ENCODE data around the gene TM9SF4.
A peak's percentile ranks its signal among the peaks of the same experiment; 100 is the strongest.

TM9SF4 gene, protein sequence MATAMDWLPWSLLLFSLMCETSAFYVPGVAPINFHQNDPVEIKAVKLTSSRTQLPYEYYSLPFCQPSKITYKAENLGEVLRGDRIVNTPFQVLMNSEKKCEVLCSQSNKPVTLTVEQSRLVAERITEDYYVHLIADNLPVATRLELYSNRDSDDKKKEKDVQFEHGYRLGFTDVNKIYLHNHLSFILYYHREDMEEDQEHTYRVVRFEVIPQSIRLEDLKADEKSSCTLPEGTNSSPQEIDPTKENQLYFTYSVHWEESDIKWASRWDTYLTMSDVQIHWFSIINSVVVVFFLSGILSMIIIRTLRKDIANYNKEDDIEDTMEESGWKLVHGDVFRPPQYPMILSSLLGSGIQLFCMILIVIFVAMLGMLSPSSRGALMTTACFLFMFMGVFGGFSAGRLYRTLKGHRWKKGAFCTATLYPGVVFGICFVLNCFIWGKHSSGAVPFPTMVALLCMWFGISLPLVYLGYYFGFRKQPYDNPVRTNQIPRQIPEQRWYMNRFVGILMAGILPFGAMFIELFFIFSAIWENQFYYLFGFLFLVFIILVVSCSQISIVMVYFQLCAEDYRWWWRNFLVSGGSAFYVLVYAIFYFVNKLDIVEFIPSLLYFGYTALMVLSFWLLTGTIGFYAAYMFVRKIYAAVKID

DNA sequence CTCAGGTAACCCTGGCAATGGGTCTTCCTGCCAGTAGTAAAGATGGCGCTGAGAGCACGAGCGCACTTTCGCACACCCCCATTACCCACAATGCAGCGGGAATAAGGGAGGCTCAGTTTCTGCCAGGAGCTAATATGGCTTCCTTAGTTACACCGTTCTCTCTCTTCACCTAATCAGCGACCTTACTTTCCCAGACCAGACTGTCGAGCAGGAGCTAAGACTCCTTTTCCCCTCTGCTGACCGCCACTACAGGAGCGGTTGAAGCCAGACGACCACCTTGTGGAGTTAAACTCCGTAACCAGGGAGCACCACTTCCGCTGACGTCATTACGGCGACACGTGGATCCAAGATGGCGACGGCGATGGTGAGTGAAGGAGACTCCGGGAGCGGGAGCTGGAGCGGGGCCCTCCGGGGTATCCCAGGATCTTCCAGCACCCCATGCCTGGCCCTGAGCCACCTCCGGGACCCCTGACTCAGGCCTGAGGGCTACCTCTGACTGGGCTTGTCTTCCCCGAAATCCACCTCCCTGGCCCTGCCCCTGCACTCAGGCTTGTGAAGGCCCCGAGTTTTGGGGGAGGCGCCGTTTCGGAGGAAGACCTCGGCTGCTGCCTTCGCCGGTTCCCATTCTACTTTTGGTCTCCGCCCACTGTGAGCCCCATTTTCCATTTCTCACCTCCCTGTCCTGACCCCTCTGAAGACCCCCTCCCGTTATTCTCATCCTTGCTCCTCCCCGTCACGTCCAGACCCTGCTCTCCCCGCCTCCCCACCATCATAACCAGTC is at the start of gene TM9SF4:
Gene TM9SF4, plus strand, starts transcription at position 323 of the 781 bp plus-strand sequence. Its CDS starts 27 bp downstream, at position 350.
- DNase-seq (ENCODE audit: low spot score) = peak; percentile 95

DNA sequence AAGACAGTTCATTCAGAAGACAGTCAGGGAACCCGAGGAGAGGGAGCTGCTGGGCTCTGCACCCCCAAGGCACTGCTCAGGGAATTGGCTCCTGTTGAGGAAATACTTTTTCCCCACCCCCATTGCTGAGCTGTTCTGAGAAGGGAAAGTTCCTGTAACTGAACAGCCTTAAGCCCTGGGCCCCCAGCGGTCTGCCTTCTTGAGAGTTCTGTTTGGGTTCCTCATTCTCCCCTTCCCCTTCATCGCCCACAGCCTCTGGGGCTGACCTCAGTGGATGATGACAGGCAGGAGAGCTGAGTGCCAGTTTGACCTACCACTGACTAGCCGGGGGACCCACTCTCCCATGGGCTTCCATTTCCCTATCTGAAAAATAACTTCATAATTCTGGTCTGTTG is 46.7 kb upstream of the TM9SF4 start:
- peak; percentile 86 for DNase-seq (ENCODE audit: low spot score)

GRCh38 chr20:32063695-32064094 is 45.8 kb upstream of the TM9SF4 start:
- DNase-seq (ENCODE audit: low spot score) = no peak

- no peak for DNase-seq (ENCODE audit: low spot score)
Observed at GRCh38 chr20:32064667-32065066, 44.8 kb upstream of the TM9SF4 start.

- no peak for DNase-seq (ENCODE audit: low spot score)
Observed at GRCh38 chr20:32067234-32067821, 42.2 kb upstream of the TM9SF4 start.

GRCh38 chr20:32068174-32068573 is 41.3 kb upstream of the TM9SF4 start:
- DNase-seq (ENCODE audit: low spot score) = no peak

- DNase-seq (ENCODE audit: low spot score) = no peak
Observed at GRCh38 chr20:32069711-32070110, 39.8 kb upstream of the TM9SF4 start.

- DNase-seq (ENCODE audit: low spot score) = no peak
Observed at GRCh38 chr20:32070282-32070681, 39.2 kb upstream of the TM9SF4 start.

- DNase-seq (ENCODE audit: low spot score) = no peak
Observed at GRCh38 chr20:32070690-32071213, 38.8 kb upstream of the TM9SF4 start.

- DNase-seq (ENCODE audit: low spot score) = no peak
Observed at GRCh38 chr20:32071395-32072167, 37.9 kb upstream of the TM9SF4 start.

DNA sequence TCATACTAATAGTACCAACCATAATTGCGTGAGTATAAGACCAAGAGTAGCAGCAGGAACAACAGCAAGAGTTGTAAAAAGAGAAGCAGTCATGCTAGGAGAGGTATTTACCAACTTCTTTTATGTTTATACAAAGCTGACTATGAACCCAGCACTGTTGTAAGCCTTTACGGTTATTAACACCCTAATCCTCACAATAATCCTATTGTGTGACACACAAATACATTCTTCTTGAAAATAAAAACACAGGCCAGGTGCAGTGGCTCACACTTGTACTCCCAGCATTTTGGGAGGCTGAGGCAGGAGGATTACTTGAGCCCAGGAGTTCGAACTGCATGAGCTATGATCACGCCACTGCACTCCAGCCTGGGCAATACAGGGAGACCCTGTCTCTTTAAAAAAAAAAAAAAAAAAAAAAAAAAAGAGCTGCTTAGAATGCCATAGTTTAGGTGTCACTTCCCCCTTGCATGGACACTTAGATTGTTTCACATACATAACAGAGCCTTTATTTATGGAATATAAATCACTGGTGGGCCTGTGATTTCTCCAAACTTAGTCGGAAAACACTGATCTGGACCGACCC is 37.3 kb upstream of the TM9SF4 start:
- DNase-seq (ENCODE audit: low spot score) = no peak

DNA sequence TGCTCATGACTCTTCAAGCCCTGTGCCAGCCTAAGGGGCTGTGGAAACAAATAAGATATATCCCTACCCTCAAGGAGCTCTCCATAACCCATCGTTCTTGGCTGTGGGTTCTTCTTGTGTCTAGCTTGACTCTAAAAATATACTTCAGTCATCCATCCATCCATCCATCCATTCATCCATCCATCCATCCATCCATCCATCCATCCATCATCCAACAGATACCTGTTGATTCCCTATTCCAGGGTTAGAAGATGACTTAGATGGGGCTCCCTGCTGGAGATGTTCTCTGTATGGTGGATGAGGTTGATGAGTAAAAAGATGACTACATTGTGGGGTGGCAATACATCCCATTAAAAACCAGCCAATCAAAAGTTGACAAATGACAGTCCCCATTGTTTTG is 34.0 kb upstream of the TM9SF4 start:
- no peak for DNase-seq (ENCODE audit: low spot score)

- DNase-seq (ENCODE audit: low spot score) = peak; percentile 50
Observed at GRCh38 chr20:32077190-32077589, 32.3 kb upstream of the TM9SF4 start.

GRCh38 chr20:32078322-32078721 is 31.2 kb upstream of the TM9SF4 start:
- no peak for DNase-seq (ENCODE audit: low spot score)

GRCh38 chr20:32078791-32079190 is 30.7 kb upstream of the TM9SF4 start:
- DNase-seq (ENCODE audit: low spot score) = peak; percentile 44

DNA sequence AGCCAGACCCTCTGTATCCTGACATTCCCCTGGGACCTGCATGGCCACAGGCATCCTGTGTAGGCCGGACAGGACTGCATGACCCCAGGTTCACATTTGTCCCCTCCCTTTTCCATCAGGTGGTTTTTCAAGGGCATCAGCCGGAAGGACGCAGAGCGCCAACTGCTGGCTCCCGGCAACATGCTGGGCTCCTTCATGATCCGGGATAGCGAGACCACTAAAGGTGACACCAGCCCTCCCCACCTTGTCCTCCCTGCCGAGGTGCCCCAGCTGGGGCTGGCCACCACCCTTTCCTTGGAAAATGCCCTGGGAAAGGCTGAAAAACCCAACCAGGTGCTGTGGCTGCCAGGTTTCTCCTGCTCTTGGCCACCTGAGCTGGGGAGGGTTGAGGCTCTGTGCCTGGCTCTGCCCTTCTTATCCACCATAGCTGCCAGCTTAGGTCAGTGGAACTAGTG is 29.8 kb upstream of the TM9SF4 start:
- no peak for DNase-seq (ENCODE audit: low spot score)

- no peak for DNase-seq (ENCODE audit: low spot score)
Observed at GRCh38 chr20:32080783-32081182, 28.7 kb upstream of the TM9SF4 start.

DNA sequence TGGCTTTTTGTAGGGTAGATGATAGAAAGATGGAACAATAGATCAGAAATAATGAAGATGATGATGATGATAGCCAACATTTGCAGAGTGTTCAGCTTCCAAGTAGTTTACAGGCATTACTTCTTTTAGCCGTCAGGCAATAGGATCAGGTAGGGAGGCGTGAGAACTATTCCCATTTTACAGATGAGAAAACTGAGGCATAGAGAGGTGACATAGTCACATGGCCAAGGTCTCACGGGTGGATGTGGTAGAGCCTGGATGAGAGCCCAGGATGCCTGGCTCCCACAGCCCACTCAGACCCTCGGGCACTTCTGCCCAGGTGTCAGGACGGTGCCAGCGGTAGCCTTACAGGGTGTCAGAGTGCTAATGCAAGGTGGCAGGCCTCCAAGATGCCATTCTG is 26.0 kb upstream of the TM9SF4 start:
- DNase-seq (ENCODE audit: low spot score) = no peak

GRCh38 chr20:32087070-32087469 is 22.4 kb upstream of the TM9SF4 start:
- no peak for DNase-seq (ENCODE audit: low spot score)

- no peak for DNase-seq (ENCODE audit: low spot score)
Observed at GRCh38 chr20:32088759-32089158, 20.8 kb upstream of the TM9SF4 start.
